ENCODE measurements around the gene UBXN10. TPM values are rescaled to one million over a fixed set of nuclear protein-coding genes. Genes with fewer than 3 reads are reported as not detected.
A peak's percentile ranks its signal among the peaks of the same experiment; 100 is the strongest.

The UBXN10 gene
- total RNA-seq, 1 donor from 2014 or later: 1.4 TPM

GRCh38 chr1:20194757-20195461 lies 9.0 kb downstream of the UBXN10 start:
- peaks cover 5% of the 10 kb centered on the region for H3K4me1 ChIP-seq
- no peaks in the 10 kb centered on the region for H3K36me3 ChIP-seq
- peak overlapping the region; percentile 27 for H3K4me3 ChIP-seq
- H3K9me3 ChIP-seq (replicated peaks): no peaks in the 10 kb centered on the region
- peaks cover 72% of the 10 kb centered on the region for H3K27me3 ChIP-seq (ENCODE audit: low read depth)
- peak; percentile 86 for TF ChIP-seq CTCF (IDR thresholded peaks at IDR 0.05; ENCODE audit: borderline replicate concordance)
- peak overlapping the region; percentile 39 for H3K27ac ChIP-seq (replicated peaks)
- DNase-seq: peak; percentile 65
- intact Hi-C loops (cut with micrococcal nuclease): no loop called here

- no peak overlapping the region for H3K27ac ChIP-seq (replicated peaks)
- intact Hi-C loops (cut with micrococcal nuclease): no loop called here
- TF ChIP-seq CTCF (IDR thresholded peaks at IDR 0.05; ENCODE audit: borderline replicate concordance): peak; percentile 19
- DNase-seq: no peak
- peaks cover 72% of the 10 kb centered on the region for H3K27me3 ChIP-seq (ENCODE audit: low read depth)
- H3K4me1 ChIP-seq: peaks cover 5% of the 10 kb centered on the region
- no peaks in the 10 kb centered on the region for H3K9me3 ChIP-seq (replicated peaks)
- no peak overlapping the region for H3K4me3 ChIP-seq
- no peaks in the 10 kb centered on the region for H3K36me3 ChIP-seq
These were observed 9.5 kb downstream of the UBXN10 start for GRCh38 chr1:20195462-20195780.

- DNase-seq: no peak
- Histone ChIP-seq H3K36me3 (no peaks in the 10 kb centered on the region), H3K4me3 (no peak overlapping the region), H3K4me1 (peaks cover 5% of the 10 kb centered on the region), H3K27ac (replicated peaks) (no peak overlapping the region), H3K9me3 (replicated peaks) (no peaks in the 10 kb centered on the region), H3K27me3 (ENCODE audit: low read depth) (peaks cover 62% of the 10 kb centered on the region)
- TF ChIP-seq CTCF (IDR thresholded peaks at IDR 0.05; ENCODE audit: borderline replicate concordance): no peak
- intact Hi-C loops (cut with micrococcal nuclease): no loop called here
These were observed 11.5 kb downstream of the UBXN10 start for GRCh38 chr1:20197329-20197791.

- H3K4me1 ChIP-seq: peaks cover 5% of the 10 kb centered on the region
- intact Hi-C loops (cut with micrococcal nuclease): no loop called here
- H3K36me3 ChIP-seq: no peaks in the 10 kb centered on the region
- H3K27ac ChIP-seq (replicated peaks): no peak overlapping the region
- no peak for TF ChIP-seq CTCF (IDR thresholded peaks at IDR 0.05; ENCODE audit: borderline replicate concordance)
- H3K9me3 ChIP-seq (replicated peaks): no peaks in the 10 kb centered on the region
- peaks cover 62% of the 10 kb centered on the region for H3K27me3 ChIP-seq (ENCODE audit: low read depth)
- no peak overlapping the region for H3K4me3 ChIP-seq
- no peak for DNase-seq
These were observed 12.4 kb downstream of the UBXN10 start for GRCh38 chr1:20198296-20198695.

- H3K36me3 ChIP-seq: no peaks in the 10 kb centered on the region
- H3K27me3 ChIP-seq (ENCODE audit: low read depth): peaks cover 65% of the 10 kb centered on the region
- no peak for DNase-seq
- intact Hi-C loops (cut with micrococcal nuclease): no loop called here
- no peak for TF ChIP-seq CTCF (IDR thresholded peaks at IDR 0.05; ENCODE audit: borderline replicate concordance)
- peaks cover 5% of the 10 kb centered on the region for H3K4me1 ChIP-seq
- H3K9me3 ChIP-seq (replicated peaks): no peaks in the 10 kb centered on the region
- no peak overlapping the region for H3K27ac ChIP-seq (replicated peaks)
- no peak overlapping the region for H3K4me3 ChIP-seq
These were observed 13.0 kb downstream of the UBXN10 start for GRCh38 chr1:20198918-20199317.

Measured in left ventricle myocardium inferior (tissue), 1 donor.